Measurements from ENCODE around the gene KARS1.

The KARS1 gene

GRCh38 chr16:75622761-75623605 lies 24.5 kb downstream of the KARS1 start, which contains the start of gene ADAT1:
ADAT1 (minus strand) TSS chr16:75623281; CDS start chr16:75620799, 2,482 bp downstream.
- DNase-seq = peak; percentile 99

DNA sequence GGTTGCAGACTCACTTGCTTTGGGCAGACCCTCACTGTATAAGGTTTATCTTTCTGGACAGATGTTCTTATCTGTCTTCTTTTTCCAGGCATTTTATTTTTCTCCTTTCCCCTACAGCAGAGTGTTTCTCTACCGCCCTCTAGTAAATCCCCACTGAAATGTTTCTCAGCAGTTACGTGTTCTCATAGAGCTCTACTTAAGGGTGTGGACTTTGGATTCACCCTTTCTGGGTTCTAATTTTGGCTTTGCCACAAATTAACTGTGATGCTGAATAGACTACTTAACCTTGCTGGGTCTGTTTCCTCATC lies 26.3 kb downstream of the KARS1 start:
- DNase-seq = no peak

- DNase-seq = no peak
Observed at GRCh38 chr16:75620326-75621169, 26.9 kb downstream of the KARS1 start.

- no peak for DNase-seq
Observed at GRCh38 chr16:75618780-75619179, 28.7 kb downstream of the KARS1 start.

GRCh38 chr16:75617121-75617520 lies 30.3 kb downstream of the KARS1 start:
- DNase-seq = no peak

DNA sequence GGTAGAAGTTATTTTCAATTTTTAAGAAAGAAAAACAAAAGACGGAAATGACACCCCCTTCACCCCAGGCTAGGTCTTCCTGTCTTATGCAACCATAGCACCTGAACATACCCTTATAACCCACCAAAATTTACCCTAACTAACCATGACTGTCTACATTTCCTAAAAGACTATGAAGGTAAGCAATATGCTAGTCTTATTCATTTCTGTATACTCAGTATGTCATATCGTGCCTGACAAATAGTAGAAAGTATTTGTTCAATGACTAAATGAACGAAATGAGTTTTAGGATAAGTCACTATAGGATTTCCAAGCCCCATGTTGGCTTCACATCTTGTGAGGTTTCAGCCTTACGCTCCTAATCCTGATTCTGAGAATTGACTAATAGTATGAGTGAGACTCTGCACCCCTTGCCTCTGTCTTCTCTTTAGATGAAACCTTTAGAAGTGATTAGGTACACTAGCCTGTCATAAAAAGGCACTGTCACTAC lies 30.9 kb downstream of the KARS1 start:
- no peak for DNase-seq

GRCh38 chr16:75615619-75616018 lies 31.8 kb downstream of the KARS1 start:
- no peak for DNase-seq

GRCh38 chr16:75614066-75614897 lies 33.2 kb downstream of the KARS1 start:
- DNase-seq = no peak

- no peak for DNase-seq
Observed at GRCh38 chr16:75606507-75606906, 41.0 kb downstream of the KARS1 start.

DNA sequence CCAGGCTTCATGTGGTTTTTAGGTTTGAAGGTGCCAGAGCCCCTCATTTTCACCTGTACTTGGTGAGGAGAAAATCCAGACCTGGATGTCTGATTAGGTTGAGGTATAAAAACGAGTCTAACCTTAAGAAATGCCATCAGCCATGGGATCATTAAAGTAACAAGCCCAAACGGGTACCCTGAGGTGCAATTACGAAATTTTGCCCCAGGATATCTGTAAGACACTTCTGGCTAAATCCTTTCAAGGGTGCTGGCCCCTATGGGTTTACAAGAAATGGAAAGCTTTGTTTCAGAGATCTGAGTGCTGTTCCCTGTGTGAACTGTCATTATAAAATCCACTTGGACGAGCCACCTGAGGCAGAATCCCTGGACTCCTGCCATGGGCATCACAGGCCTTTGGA lies 44.2 kb downstream of the KARS1 start:
- no peak for DNase-seq

DNA sequence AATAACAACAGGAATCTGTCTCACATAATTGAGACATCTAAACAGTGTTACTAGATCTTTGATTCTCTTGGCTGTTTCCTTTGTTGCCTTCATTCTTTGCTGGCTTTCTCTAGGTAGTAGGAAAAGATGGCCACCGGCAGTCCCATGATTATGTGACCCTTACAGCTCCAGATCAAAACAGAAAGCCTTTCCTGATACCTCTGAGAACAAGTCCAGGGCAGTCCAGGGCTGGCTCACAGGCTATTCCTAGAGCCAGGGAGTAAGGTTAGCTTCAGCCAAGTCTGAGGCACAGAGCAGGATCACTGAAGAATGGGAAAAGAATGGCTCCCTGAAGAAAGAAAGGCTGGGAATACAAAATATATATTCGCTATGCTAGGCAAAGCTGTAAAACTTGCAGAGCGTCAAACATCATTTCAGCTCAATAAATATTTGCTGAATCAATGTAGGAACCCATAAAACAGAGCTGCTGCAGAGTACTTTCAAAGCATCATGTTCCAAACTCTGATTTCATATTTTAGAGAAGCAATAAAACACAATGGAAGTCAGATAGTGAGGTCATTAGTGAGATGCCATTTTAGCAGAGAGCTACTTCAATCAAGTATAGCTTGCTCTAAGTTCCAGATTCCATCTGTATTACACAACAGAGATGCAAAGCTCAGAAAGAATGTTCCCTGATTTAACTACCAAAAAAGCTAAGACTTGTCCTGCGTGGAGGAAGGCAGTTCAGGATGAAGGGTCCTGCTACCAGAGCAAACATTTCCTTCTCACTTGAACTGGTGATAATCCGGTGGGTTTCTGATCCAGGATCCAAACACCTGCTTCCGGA lies 47.8 kb downstream of the KARS1 start:
- no peak for DNase-seq

DNA sequence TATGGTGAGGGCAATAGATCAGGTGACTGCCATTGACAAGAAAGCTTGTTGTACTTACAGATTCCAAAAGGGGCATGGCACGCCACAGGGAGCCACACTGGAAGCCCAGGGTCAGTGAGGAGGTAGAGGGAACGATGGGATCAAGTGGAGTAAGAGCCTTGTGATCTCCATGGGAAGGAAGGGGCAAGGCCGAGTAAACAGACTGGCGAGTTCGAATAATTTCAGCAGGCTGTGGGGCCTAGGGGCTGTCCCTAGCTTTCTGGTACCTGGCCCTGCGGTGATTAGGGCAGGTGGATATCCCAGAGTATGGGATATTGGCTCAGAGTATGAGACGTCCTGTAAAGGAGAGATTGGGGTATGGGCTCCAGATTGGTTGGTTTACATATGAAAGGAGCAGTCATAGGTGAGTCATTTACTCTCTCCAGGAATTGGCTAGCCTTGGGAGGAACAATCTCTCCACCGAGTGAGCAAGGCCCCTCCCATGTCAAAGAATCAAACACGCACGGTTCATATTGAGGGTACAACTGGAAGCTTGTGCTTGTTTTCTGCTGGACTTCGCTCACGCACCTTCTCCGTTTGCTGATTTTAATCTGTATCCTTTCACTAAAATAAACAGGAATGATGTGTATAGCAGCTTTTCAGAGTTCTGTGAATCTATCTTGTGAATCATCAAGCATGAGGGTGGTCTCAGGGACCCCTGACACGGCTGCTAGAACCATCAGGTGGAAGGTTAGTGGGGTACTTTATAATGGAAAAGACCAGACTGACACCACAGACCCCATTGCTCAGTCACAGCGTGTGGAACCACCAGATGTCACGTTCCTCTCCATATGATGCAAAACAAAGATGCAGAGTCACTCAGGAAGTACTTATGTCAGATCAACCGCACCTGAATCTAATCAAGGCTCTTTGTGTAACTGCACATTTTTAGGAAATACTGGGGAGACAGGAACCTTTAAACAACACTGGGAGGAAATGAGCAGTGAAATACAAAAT lies 53.3 kb downstream of the KARS1 start:
- no peak for DNase-seq

DNA sequence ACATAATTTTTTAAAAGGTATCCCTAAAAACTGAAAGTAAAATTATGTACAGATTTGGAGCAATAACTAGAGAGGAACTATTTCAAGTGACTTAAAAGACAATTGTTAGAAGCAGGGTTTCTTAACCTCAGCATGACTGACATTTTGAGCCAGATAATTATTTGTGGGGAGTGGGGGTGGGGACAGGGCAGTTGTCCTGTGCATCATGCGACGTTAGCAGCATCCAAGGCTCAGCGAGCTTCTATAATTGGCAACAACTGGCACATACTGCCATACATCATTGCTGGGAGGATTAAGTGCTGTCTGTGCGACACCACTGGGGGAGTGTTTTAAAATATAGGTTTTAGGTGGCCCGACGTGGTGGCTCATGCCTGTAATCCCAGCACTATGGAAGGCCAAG lies 54.2 kb downstream of the KARS1 start:
- no peak for DNase-seq

- peak; percentile 68 for DNase-seq
Observed at GRCh38 chr16:75591927-75592326, 55.5 kb downstream of the KARS1 start.

GRCh38 chr16:75590920-75591843 lies 56.3 kb downstream of the KARS1 start:
- peak; percentile 95 for DNase-seq

GRCh38 chr16:75589306-75589705 lies 58.2 kb downstream of the KARS1 start:
- peak; percentile 83 for DNase-seq

DNA sequence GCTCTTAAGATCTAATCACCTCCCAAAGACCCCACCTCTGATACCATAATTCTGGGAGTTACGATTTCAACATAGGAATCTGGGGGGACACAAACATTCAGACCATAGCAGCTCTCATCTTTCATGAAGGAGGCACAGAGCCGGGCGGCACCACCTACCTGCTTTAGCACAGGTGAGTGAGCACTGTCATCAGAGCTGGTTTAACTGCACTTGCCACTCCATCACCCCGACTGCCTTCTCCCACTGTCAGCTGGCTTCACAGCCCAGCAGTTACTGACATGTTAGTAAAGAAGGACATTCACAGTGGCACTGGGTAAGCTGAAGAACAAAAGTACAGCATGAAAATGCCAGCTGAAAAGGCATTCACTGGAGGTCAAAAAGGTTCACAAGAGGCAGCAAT lies 58.7 kb downstream of the KARS1 start:
- DNase-seq = no peak

DNA sequence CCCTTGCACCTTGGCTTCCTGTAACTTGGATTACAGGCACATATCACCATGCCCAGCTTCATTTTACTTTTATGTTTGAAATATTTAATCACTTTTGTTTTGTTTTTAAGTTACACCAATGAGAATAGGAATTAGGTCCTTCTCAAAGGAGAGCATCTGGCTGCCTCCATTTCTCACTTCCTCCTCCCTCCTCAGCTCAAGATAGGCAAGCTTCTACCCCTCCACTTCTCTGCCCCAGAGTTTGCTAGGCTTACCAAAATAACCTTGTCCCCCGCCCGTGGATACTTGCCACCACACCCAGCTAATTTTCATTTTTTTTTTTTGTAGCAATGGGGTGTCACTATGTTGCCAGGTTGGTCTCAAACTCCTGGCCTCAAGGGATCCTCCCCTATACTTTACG lies 63.4 kb downstream of the KARS1 start:
- no peak for DNase-seq

DNA sequence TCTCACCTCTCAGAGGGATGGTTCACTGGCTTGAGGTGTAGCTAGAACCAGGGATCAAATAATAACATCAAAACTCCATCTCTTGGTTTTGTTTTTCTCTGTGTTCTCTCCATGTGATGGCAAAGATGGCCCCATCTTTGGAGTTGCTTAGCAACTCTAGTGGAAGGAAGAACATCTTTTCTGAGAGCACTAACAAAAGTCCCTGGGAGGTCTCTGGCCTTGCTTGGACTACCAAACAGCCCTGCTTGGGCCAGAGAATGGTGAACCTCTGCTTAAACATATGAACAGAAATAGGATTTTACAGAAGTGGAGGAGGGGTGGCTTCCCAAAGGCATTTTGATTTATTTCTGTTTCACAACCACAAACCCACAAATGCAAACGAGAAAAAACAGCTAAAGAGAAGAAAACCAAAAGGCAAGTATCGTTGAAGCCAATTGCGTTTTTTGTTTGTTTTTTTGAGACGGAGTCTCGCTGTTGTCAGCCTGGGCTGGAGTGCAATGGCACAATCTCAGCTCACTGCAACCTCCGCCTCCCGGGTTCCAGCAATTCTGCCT lies 68.1 kb downstream of the KARS1 start:
- DNase-seq = no peak
